SH-SY5Y (cell line): Measurements from ENCODE around the gene MDGA2.

Source experiments
- GATA2 ChIP-seq: IDR thresholded peaks from 2 replicates; pipeline ENCODE4 v1.6.1; 2011; ENCODE audit warnings: mild to moderate bottlenecking, low read depth, low read length
- GATA3 ChIP-seq: IDR thresholded peaks from 2 replicates; pipeline ENCODE4 v1.6.1; 2011; ENCODE audit warnings: low read depth, mild to moderate bottlenecking, low read length, moderate library complexity

Gene MDGA2

DNA sequence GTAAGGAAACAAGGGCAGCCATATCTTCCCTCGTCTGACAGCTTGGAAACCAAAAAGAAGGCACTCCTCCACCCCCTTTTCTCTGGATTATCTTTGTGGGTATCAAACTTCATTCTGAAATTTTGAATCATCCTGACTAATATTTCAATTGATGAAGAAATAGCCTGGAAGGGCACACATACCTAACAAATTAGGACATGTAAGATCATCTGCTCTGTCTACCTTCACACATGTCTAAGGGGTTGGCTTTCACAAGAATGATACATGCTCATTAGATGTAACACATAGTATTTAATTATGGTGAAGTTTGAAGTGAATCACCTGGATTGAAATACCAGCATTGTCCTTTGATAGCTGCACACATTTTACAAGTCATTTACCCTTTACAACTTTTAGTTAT is 675.7 kb downstream of the MDGA2 start:
- TF ChIP-seq GATA2 (no peak), GATA3 (no peak)

DNA sequence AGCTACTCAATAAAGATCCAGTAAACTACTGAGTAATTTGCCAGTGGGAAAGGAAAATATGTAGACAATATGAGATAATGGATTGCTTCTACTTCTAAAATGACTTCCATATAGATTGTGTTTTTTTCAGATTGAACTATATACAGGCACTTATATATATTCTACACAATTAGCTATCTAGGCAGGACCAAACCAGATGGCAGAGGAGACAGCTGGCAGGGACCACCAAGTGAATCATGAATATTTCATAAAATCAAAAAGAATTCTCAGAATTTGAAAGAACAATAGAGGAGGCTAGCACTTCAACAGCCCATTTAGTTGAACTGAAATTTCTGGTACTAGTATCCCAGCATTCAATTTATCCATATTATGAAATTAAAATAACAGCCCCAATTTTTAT is 685.8 kb downstream of the MDGA2 start:
- TF ChIP-seq GATA3 (no peak), GATA2 (no peak)

GRCh38 chr14:46988312-46988711 is 687.1 kb downstream of the MDGA2 start:
- TF ChIP-seq GATA3 (no peak), GATA2 (no peak)

GRCh38 chr14:46985529-46986380 is 689.6 kb downstream of the MDGA2 start:
- TF ChIP-seq GATA2: no peak
- no peak for TF ChIP-seq GATA3

- TF ChIP-seq GATA2 (no peak), GATA3 (no peak)
Observed at GRCh38 chr14:46973295-46973694, 702.1 kb downstream of the MDGA2 start.

- TF ChIP-seq GATA2 (no peak), GATA3 (no peak)
Observed at GRCh38 chr14:46964378-46964777, 711.0 kb downstream of the MDGA2 start.

- TF ChIP-seq GATA2: no peak
- TF ChIP-seq GATA3: no peak
Observed at GRCh38 chr14:46951103-46951502, 724.3 kb downstream of the MDGA2 start.

GRCh38 chr14:46940611-46941010 is 734.8 kb downstream of the MDGA2 start:
- no peak for TF ChIP-seq GATA3
- no peak for TF ChIP-seq GATA2

DNA sequence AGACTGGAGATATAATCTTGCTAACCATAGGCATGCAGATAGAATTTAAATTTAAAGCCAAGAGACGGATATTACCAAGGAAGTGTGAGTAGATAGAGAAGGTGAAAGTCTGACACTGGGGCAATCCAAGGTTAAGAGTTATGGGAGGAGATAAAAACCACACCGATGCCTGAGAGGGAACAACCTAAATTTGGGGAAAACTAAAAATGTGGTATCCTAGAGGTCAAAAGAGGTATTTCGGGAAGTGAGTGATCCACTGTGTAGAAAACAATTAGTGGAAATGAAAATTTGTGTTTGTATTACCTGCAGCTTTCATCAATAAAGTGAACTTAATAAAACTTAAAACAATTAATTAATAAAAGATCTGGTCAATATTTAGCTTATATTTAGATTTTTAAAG is 754.9 kb downstream of the MDGA2 start:
- TF ChIP-seq GATA2 (no peak), GATA3 (no peak)

DNA sequence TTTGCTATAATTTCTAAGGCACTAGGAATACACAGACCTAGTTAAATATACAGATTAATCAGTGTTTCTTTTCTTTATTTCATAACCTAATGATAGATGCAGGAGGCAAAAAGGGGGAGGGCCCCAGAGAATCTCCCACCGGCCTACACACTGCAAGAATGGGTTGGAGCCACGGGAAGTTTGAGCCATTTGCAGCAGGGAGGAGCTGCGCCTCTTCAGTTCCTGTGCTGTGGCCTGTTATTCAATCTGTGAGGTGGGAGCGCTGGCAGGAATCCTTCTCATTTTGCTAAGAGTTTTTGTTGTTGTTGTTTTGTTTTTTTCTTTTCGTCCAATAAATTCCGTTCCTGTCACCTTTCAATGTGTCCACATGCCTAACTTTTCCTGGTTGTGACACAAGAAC is 772.6 kb downstream of the MDGA2 start:
- TF ChIP-seq GATA2 (no peak), GATA3 (no peak)

- TF ChIP-seq GATA2 (no peak), GATA3 (no peak)
Observed at GRCh38 chr14:46894476-46894875, 780.9 kb downstream of the MDGA2 start.

GRCh38 chr14:46887144-46887543 is 788.3 kb downstream of the MDGA2 start:
- TF ChIP-seq GATA3 (no peak), GATA2 (no peak)

DNA sequence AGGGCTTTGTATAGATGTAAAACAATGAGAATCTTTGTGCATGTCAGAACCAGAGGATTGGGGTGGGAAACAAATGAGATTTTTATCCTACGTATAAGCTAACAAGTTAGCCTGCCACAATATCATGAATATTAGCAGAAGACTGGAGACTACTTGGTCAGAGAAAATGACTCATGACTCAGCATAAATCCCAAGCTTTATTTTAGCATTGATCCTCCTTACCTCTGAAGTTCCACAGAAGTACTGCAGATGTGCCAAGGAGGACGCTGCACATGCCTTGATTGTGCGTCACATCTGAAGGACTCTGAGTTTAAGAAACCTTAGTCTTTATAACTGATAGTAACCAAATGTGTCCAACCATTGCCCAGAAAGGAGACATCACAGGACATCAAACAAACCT is 789.8 kb downstream of the MDGA2 start:
- TF ChIP-seq GATA2 (no peak), GATA3 (no peak)

GRCh38 chr14:46861753-46862152 is 813.7 kb downstream of the MDGA2 start:
- TF ChIP-seq GATA3 (no peak), GATA2 (no peak)

DNA sequence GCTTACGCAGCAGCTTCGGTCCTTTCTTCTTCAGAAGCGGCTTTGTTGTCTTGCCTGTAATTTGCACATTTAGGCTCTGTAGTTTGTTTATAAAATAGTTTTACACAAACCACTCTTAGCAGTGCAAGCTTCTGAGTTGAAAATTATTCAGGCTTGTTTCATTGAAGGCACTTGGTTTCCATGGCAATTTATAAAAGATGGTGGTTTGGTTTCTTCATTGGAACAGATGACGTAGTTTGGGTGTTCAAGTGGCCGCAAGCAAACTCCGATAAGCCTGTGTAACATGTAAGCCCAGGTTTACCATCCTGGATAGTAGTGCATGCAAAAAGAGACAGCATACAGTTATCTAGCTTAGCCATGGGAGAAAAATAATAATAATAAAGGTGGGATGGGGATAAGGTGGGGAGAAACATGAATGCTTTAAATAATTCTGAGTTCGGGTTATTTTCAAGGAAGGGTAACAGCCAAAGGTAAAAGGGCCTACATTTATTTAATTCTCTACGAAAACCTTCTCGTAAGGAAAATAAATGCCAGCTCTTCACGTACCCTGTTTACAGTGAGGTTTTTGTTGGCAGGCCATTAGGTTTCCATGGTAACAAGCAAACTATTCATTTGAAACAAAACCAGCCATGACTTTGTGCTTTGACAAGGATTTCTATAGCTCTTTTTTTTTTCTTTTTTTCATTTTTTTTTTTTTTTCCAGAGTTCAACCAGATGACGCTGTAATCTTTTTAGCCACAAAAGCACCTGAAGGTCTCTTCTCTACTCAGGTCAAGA is 834.3 kb downstream of the MDGA2 start:
- TF ChIP-seq GATA3 (no peak), GATA2 (no peak)
